Measurements from ENCODE around the gene EPYC. TPM values are rescaled to one million over a fixed set of nuclear protein-coding genes. Genes with fewer than 3 reads are reported as not detected.

The EPYC gene
- total and polyA plus RNA-seq, 2 of the 13 experiments (the other 11 are each of a cell fraction or from before 2014, with no cell fraction given), result not detected

DNA sequence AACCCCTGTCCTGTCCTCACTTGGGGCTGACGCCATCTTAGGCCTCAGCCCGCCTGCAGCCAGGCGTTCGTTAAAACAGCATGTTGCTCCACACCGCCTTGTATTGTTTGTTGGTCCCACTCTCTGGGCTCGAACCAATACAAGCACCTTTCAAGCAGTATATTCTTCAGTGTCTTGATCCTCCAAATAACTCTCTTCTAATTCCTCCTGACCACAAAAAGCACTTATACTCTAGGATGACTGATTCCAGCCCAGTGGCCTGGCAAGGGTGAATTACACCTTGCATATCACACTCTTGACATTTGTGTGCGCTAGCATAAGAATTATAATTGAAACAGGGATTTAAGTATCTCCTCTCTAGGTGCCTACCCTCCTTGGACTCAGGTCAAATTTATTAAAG lies 56.9 kb downstream of the EPYC start (continued):
- TF ChIP-seq, protein P1, sequence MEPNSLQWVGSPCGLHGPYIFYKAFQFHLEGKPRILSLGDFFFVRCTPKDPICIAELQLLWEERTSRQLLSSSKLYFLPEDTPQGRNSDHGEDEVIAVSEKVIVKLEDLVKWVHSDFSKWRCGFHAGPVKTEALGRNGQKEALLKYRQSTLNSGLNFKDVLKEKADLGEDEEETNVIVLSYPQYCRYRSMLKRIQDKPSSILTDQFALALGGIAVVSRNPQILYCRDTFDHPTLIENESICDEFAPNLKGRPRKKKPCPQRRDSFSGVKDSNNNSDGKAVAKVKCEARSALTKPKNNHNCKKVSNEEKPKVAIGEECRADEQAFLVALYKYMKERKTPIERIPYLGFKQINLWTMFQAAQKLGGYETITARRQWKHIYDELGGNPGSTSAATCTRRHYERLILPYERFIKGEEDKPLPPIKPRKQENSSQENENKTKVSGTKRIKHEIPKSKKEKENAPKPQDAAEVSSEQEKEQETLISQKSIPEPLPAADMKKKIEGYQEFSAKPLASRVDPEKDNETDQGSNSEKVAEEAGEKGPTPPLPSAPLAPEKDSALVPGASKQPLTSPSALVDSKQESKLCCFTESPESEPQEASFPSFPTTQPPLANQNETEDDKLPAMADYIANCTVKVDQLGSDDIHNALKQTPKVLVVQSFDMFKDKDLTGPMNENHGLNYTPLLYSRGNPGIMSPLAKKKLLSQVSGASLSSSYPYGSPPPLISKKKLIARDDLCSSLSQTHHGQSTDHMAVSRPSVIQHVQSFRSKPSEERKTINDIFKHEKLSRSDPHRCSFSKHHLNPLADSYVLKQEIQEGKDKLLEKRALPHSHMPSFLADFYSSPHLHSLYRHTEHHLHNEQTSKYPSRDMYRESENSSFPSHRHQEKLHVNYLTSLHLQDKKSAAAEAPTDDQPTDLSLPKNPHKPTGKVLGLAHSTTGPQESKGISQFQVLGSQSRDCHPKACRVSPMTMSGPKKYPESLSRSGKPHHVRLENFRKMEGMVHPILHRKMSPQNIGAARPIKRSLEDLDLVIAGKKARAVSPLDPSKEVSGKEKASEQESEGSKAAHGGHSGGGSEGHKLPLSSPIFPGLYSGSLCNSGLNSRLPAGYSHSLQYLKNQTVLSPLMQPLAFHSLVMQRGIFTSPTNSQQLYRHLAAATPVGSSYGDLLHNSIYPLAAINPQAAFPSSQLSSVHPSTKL (CRISPR knock-in tag; IDR thresholded peaks at IDR 0.05), result no peak

DNA sequence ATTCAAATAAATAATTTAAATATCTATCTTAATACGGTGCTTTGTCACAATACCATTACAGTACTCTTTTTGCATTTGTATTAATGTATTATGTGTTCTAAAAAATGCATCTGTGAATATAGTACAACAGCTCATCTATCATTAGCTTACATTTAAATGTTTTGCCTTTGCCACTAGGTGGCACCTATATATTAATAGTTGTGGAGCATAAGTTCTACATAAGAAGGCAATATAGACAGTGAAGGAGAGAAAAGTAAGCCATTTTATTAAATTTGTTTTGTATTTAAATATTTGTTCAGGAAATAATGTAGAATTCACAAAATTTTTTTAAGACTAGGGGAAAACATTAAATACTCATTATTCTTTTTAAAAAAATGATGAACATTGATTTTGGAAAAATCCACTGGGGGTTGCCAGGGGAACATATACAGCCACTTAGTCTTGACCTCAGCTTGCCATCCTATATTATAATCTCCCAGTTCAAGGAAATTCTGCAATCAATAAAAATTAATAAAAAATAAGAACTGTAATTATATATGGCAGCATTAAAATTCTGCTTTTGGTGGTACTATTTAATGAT lies 59.6 kb downstream of the EPYC start:
- ATAC-seq (peak; percentile 69), FAIRE-seq (no peak), DNase-seq (ENCODE audit: low spot score) (peak; percentile 29)
- 0% methylated on average over 1 of the region's 1 CpG for WGBS (ENCODE audit: low lambda C conversion rate)
- H3K4me2 ChIP-seq (ENCODE audit: low read depth, low read length), result no peak overlapping the region
- no TSS peak for BruUV-seq (replicated peaks)
- H3K9me3 ChIP-seq (ENCODE audit: low read length), result no peaks in the 10 kb centered on the region
- no peaks in the 10 kb centered on the region for H3K36me3 ChIP-seq (replicated peaks in 1 of 2; ENCODE audit: control insufficient read depth in 1 of 2, insufficient read depth in 2 of 2, low read length in 2 of 2)
- H3K4me3 ChIP-seq (replicated peaks in 1 of 3; ENCODE audit: insufficient read depth in 1 of 3, low read depth in 2 of 3, low read length in 3 of 3), result no peak overlapping the region
- H3K27ac ChIP-seq (ENCODE audit: extremely low read length, insufficient read depth, low read length), result no peak overlapping the region
- H3K4me1 ChIP-seq (ENCODE audit: insufficient read depth, low read length), result no peaks in the 10 kb centered on the region
- CTCF ChIA-PET (ENCODE audit: low intra/inter-chr PET ratio, low total read pairs), result interaction anchor here (1.7 kb wide), 1 partner anchor 14 kb away, joined by 11 read pairs; no protein-coding TSS in a partner anchor
- no peaks in the 10 kb centered on the region for H3K27me3 ChIP-seq (ENCODE audit: control insufficient read depth in 1 of 2, insufficient read depth in 2 of 2, low read length in 2 of 2)
- no peaks in the 10 kb centered on the region for H4K20me1 ChIP-seq (ENCODE audit: insufficient read depth, low read length)
- in situ Hi-C loops (cut with HindIII; ENCODE audit: extremely low pct_ligation_motif_present, low pct_unique_long_range_greater_than_20kb), result no loop called here
- intact Hi-C loops (cut with micrococcal nuclease; ENCODE audit: unreplicated experiment), result no loop called here
- TF ChIP-seq, protein P2, sequence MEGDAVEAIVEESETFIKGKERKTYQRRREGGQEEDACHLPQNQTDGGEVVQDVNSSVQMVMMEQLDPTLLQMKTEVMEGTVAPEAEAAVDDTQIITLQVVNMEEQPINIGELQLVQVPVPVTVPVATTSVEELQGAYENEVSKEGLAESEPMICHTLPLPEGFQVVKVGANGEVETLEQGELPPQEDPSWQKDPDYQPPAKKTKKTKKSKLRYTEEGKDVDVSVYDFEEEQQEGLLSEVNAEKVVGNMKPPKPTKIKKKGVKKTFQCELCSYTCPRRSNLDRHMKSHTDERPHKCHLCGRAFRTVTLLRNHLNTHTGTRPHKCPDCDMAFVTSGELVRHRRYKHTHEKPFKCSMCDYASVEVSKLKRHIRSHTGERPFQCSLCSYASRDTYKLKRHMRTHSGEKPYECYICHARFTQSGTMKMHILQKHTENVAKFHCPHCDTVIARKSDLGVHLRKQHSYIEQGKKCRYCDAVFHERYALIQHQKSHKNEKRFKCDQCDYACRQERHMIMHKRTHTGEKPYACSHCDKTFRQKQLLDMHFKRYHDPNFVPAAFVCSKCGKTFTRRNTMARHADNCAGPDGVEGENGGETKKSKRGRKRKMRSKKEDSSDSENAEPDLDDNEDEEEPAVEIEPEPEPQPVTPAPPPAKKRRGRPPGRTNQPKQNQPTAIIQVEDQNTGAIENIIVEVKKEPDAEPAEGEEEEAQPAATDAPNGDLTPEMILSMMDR (CRISPR knock-in tag; IDR thresholded peaks at IDR 0.05), result peak; percentile 41
- TF ChIP-seq MIXL1 (CRISPR knock-in tag; IDR thresholded peaks at IDR 0.05), result 0 out of 2 replicates have a peak, but pooled peaks have one; percentile 23
- no peak for TF ChIP-seq ZNF496 (CRISPR knock-in tag; IDR thresholded peaks at IDR 0.05; ENCODE audit: insufficient replicate concordance)
- no peak for TF ChIP-seq ZNF264 (CRISPR knock-in tag; IDR thresholded peaks at IDR 0.05)
- peak; percentile 38; the same call in 1 of the 2 replicates for TF ChIP-seq STAG1 (CRISPR knock-in tag; IDR thresholded peaks at IDR 0.05)
- TF ChIP-seq, protein P3, sequence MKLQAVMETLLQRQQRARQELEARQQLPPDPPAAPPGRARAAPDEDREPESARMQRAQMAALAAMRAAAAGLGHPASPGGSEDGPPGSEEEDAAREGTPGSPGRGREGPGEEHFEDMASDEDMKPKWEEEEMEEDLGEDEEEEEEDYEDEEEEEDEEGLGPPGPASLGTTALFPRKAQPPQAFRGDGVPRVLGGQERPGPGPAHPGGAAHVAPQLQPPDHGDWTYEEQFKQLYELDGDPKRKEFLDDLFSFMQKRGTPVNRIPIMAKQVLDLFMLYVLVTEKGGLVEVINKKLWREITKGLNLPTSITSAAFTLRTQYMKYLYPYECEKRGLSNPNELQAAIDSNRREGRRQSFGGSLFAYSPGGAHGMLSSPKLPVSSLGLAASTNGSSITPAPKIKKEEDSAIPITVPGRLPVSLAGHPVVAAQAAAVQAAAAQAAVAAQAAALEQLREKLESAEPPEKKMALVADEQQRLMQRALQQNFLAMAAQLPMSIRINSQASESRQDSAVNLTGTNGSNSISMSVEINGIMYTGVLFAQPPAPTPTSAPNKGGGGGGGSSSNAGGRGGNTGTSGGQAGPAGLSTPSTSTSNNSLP (IDR thresholded peaks at IDR 0.05; ENCODE audit: low read depth, low read length), result peak; percentile 51; the same call in 1 of the 2 replicates
- no peak overlapping the region for H3K9ac ChIP-seq (ENCODE audit: insufficient read depth, low read depth, low read length)
- POLR2A ChIA-PET, result no interaction called here
- H2AFZ ChIP-seq (ENCODE audit: low read length), result no peak overlapping the region
- H3K79me2 ChIP-seq (ENCODE audit: insufficient read depth, low read length), result no peaks in the 10 kb centered on the region
